Progenitor cell of endocrine pancreas (in vitro differentiated cells): ENCODE data around the gene C6orf120. TPM values are rescaled to one million over a fixed set of nuclear protein-coding genes. Genes with fewer than 3 reads are reported as not detected.
A peak's percentile ranks its signal among the peaks of the same experiment; 100 is the strongest.

ENCODE experiments used
- DNase-seq: peaks from one replicate; pipeline ENCODE4 v3.0.0; 2021; ENCODE audit warnings: low spot score; ENCODE audit not compliant: unreplicated experiment
- H3K27ac Mint-ChIP-seq: 2 replicates; pipeline ENCODE4 v1.8.0; 2021; ENCODE audit warnings: mild to moderate bottlenecking, moderate library complexity, mixed read lengths
- H3K27me3 Mint-ChIP-seq: 2 replicates; pipeline ENCODE4 v1.8.0; 2021; ENCODE audit warnings: mixed read lengths
- H3K36me3 Mint-ChIP-seq: 2 replicates; pipeline ENCODE4 v1.8.0; 2022; ENCODE audit warnings: mixed read lengths; ENCODE audit not compliant: insufficient read depth
- H3K4me1 Mint-ChIP-seq: 2 replicates; pipeline ENCODE4 v1.8.0; 2021; ENCODE audit warnings: low read depth, mixed read lengths
- H3K4me3 Mint-ChIP-seq: 2 replicates; pipeline ENCODE4 v1.8.0; 2021; ENCODE audit warnings: low read depth, mild to moderate bottlenecking, moderate library complexity, mixed read lengths
- H3K9me3 Mint-ChIP-seq: 2 replicates; pipeline ENCODE4 v1.8.0; 2021; ENCODE audit warnings: low read depth, mixed read lengths
- CTCF ChIP-seq: fragments of 200-600 bp; sonication (generic); IDR thresholded peaks from one replicate; pipeline ENCODE4 v1.5.0; 2021; ENCODE audit warnings: antibody characterized with exemption, mild to moderate bottlenecking; ENCODE audit not compliant: unreplicated experiment
- total RNA-seq: library from RNA; stranded (reverse); gene quantifications from 2 replicates; pipeline ENCODE4 v1.2.1, GENCODE V29; 2021

C6orf120 gene
- total RNA-seq, 1 donor from 2014 or later: 25.3 TPM

DNA sequence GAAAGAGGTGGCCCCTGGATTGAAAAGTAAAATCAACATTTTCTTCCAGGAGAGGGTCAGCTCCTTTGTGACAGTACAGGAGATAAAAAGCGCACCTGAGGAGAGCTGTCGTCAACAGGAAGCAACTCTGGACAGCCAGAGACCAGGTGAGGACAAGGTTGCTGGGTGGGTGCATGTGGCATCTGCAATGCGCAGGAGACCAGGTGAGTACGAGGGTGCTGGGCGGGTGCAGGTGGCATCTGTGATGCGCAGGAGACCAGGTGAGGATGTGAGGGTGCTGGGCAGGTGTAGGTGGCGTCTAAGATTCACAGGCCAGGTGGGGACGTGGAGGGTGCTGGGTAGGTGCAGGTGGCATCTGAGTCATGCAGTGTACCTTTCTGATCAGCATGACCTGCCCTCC, 38.5 kb upstream of the C6orf120 start:
- no peak for DNase-seq
- TF ChIP-seq CTCF: no peak
- H3K9me3 Mint-ChIP-seq: no peaks in the 10 kb centered on the region
- no peaks in the 10 kb centered on the region for H3K27me3 Mint-ChIP-seq
- H3K36me3 Mint-ChIP-seq: peaks cover 19% of the 10 kb centered on the region
- no peak overlapping the region for H3K27ac Mint-ChIP-seq
- no peaks in the 10 kb centered on the region for H3K4me1 Mint-ChIP-seq
- no peak overlapping the region for H3K4me3 Mint-ChIP-seq

DNA sequence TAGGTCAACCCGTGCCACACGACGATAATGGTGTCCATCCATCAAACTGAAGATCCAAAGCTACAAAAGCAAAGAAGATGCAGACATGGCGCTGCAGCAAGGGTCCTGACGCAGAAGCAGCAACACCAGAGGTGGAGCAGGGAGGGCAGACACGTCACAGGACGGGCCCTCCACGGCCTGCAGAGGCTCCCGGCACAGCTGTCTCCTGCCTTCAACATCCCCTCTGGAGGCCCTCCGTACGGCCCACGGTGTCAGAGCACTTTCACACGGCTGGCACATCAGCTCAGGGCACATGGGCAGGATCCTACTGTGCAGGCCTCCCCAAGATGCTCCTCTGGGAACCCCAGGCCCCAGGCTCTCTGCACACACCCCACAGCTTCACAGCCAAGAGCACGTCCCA, 37.7 kb upstream of the C6orf120 start:
- no peak overlapping the region for H3K27ac Mint-ChIP-seq
- DNase-seq: no peak
- H3K9me3 Mint-ChIP-seq: no peaks in the 10 kb centered on the region
- no peaks in the 10 kb centered on the region for H3K27me3 Mint-ChIP-seq
- no peak for TF ChIP-seq CTCF
- no peak overlapping the region for H3K4me3 Mint-ChIP-seq
- H3K4me1 Mint-ChIP-seq: no peaks in the 10 kb centered on the region
- peaks cover 15% of the 10 kb centered on the region for H3K36me3 Mint-ChIP-seq

GRCh38 chr6:169665289-169665688, 36.6 kb upstream of the C6orf120 start:
- H3K4me3 Mint-ChIP-seq: no peak overlapping the region
- peaks cover 10% of the 10 kb centered on the region for H3K36me3 Mint-ChIP-seq
- H3K27me3 Mint-ChIP-seq: no peaks in the 10 kb centered on the region
- no peaks in the 10 kb centered on the region for H3K9me3 Mint-ChIP-seq
- no peak for TF ChIP-seq CTCF
- no peak for DNase-seq
- no peaks in the 10 kb centered on the region for H3K4me1 Mint-ChIP-seq
- peak overlapping the region; percentile 54 for H3K27ac Mint-ChIP-seq

GRCh38 chr6:169666441-169666840, 35.5 kb upstream of the C6orf120 start:
- Mint-ChIP-seq H3K27me3 (no peaks in the 10 kb centered on the region), H3K4me1 (no peaks in the 10 kb centered on the region), H3K9me3 (no peaks in the 10 kb centered on the region), H3K4me3 (no peak overlapping the region), H3K36me3 (peaks cover 10% of the 10 kb centered on the region), H3K27ac (no peak overlapping the region)
- no peak for DNase-seq
- no peak for TF ChIP-seq CTCF

GRCh38 chr6:169667716-169668115, 34.2 kb upstream of the C6orf120 start:
- H3K27ac Mint-ChIP-seq: no peak overlapping the region
- H3K4me1 Mint-ChIP-seq: no peaks in the 10 kb centered on the region
- H3K27me3 Mint-ChIP-seq: no peaks in the 10 kb centered on the region
- no peak overlapping the region for H3K4me3 Mint-ChIP-seq
- peaks cover 12% of the 10 kb centered on the region for H3K36me3 Mint-ChIP-seq
- DNase-seq: no peak
- H3K9me3 Mint-ChIP-seq: no peaks in the 10 kb centered on the region
- TF ChIP-seq CTCF: no peak
